K562 (cell line): ENCODE data around the gene WDR62. TPM values are rescaled to one million over a fixed set of nuclear protein-coding genes. Genes with fewer than 3 reads are reported as not detected.
A peak's percentile ranks its signal among the peaks of the same experiment; 100 is the strongest.

Experiments
- EGR1 ChIP-seq: fragments of 450-650 bp; conservative IDR thresholded peaks from 2 replicates; pipeline ENCODE4 v1.6.1; 2017; ENCODE audit warnings: mild to moderate bottlenecking
- MEF2D ChIP-seq: conservative IDR thresholded peaks from 2 replicates; pipeline ENCODE4 v1.6.1; 2016; ENCODE audit warnings: low read depth, missing genetic modification characterization, missing compliant biosample characterization
- MITF ChIP-seq: IDR thresholded peaks from 2 replicates; pipeline ENCODE4 v1.6.1; 2014; ENCODE audit warnings: antibody characterized with exemption
- MYBL2 ChIP-seq, 2 experiments: fragments of 450-650 bp in 1 of 2; sonication (generic) in 1 of 2; formaldehyde crosslinking in 1 of 2; IDR thresholded peaks; 2 replicates each; pipeline versions ENCODE4 v1.6.1 to v1.8.1; 2017 to 2022; ENCODE audit warnings: borderline replicate concordance in 1 of 2, inconsistent platforms in 1 of 2, low read depth in 1 of 2, mild to moderate bottlenecking in 1 of 2, missing genetic modification reagents in 1 of 2, moderate library complexity in 1 of 2
- NUFIP1 ChIP-seq: fragments of 450-650 bp; IDR thresholded peaks from 2 replicates; pipeline ENCODE4 v1.6.1; 2018; ENCODE audit not compliant: partially characterized antibody
- PBX2 ChIP-seq, 2 experiments: IDR thresholded peaks in 1 of 2; conservative IDR thresholded peaks in 1 of 2; 2 replicates each; pipeline ENCODE4 v1.6.1; 2016; ENCODE audit warnings: low read depth in 2 of 2, mild to moderate bottlenecking in 1 of 2, missing compliant biosample characterization in 1 of 2, missing genetic modification characterization in 1 of 2, moderate library complexity in 1 of 2
- PCBP2 ChIP-seq: fragments of 200-400 bp; formaldehyde crosslinking; IDR thresholded peaks from 2 replicates; pipeline ENCODE4 v1.6.1; 2018; ENCODE audit warnings: low read length, low read depth, mild to moderate bottlenecking, moderate library complexity; ENCODE audit not compliant: poor library complexity, severe bottlenecking
- RFX7 ChIP-seq: fragments of 250-450 bp; sonication (Bioruptor Pico); IDR thresholded peaks from 2 replicates; pipeline ENCODE4 v1.5.1; 2021; ENCODE audit warnings: mild to moderate bottlenecking
- SREBF1 ChIP-seq: fragments of 150-350 bp; IDR thresholded peaks from 2 replicates; pipeline ENCODE4 v1.6.1; 2014; ENCODE audit warnings: antibody characterized with exemption, low read depth, low read length, borderline replicate concordance
- TOE1 ChIP-seq, 2 experiments: fragments of 450-650 bp in 1 of 2; sonication (generic) in 1 of 2; formaldehyde crosslinking in 1 of 2; IDR thresholded peaks; 2 replicates each; pipeline versions ENCODE4 v1.7.1 to v1.8.0; 2016 to 2022; ENCODE audit warnings: borderline replicate concordance in 2 of 2, mild to moderate bottlenecking in 2 of 2, antibody characterized with exemption in 1 of 2, inconsistent platforms in 1 of 2, low read depth in 1 of 2, missing genetic modification reagents in 1 of 2, moderate library complexity in 1 of 2
- ZEB2 ChIP-seq: fragments of 450-650 bp; IDR thresholded peaks from 2 replicates; pipeline ENCODE4 v1.6.1; 2016
- ZNF12 ChIP-seq: sonication (generic); formaldehyde crosslinking; IDR thresholded peaks from 2 replicates; pipeline ENCODE4 v1.4.0; 2020; ENCODE audit warnings: mild to moderate bottlenecking, missing genetic modification reagents
- ZNF280B ChIP-seq: fragments of 250-450 bp; sonication (Bioruptor Pico); IDR thresholded peaks from 2 replicates; pipeline ENCODE4 v1.5.1; 2021; ENCODE audit warnings: mild to moderate bottlenecking
- ZNF518B ChIP-seq: fragments of 250-450 bp; sonication (Bioruptor Pico); IDR thresholded peaks from 2 replicates; pipeline ENCODE4 v1.5.0; 2021; ENCODE audit warnings: mild to moderate bottlenecking, moderate library complexity
- ZSCAN29 ChIP-seq: fragments of 450-650 bp; IDR thresholded peaks from 2 replicates; pipeline ENCODE4 v1.6.1; 2017
- polyA plus RNA-seq, 8 experiments: library from polyadenylated mRNA; depleted of rRNA in 4 of 8; stranded (reverse) in 5 of 8; unstranded in 3 of 8; fragments of >200 nt; fragmentation: Nextera tagmentation in 2 of 8; fragmentation: Illumina TruSeq in 1 of 8; extraction: Ambion mirVana in 2 of 8; extraction: Trizol in 1 of 8; gene quantifications; 2 replicates each; pipeline versions ENCODE4 v1.2.1 to v1.2.3, GENCODE V29; 2011 to 2014; ENCODE audit warnings: inconsistent platforms in 1 of 8, missing spikeins in 1 of 8
- total RNA-seq, 7 experiments: library from RNA; depleted of rRNA in 6 of 7; stranded (reverse); fragments of >200 nt in 6 of 7; fragmentation: Illumina TruSeq in 2 of 7; extraction: Trizol in 2 of 7; gene quantifications; 2 replicates each; pipeline versions ENCODE4 v1.2.1 to v1.2.3, GENCODE V29; 2011 to 2021; ENCODE audit warnings: low replicate concordance in 1 of 7

WDR62 gene
- total and polyA plus RNA-seq, 9 of the 15 experiments (the other 6 are each of a cell fraction or from before 2014, with no cell fraction given) = 0.35 to 32.8 (median 14.4) TPM

- no peak for TF ChIP-seq MYBL2 (IDR thresholded peaks at IDR 0.05; ENCODE audit: low read depth)
- TF ChIP-seq MYBL2 (CRISPR knock-in tag; IDR thresholded peaks at IDR 0.05; ENCODE audit: borderline replicate concordance) = no peak
- no peak for TF ChIP-seq RFX7 (CRISPR knock-in tag)
- TF ChIP-seq ZNF280B (CRISPR knock-in tag) = no peak
- TF ChIP-seq ZNF518B (CRISPR knock-in tag) = no peak
- TF ChIP-seq EGR1 = peak; percentile 37; the same call in 1 of the 2 replicates
- peak; percentile 59; the same call in 1 of the 2 replicates for TF ChIP-seq ZEB2
- no peak for TF ChIP-seq PCBP2
- no peak for TF ChIP-seq ZSCAN29
- no peak for TF ChIP-seq PBX2 (CRISPR knock-in tag; IDR thresholded peaks at IDR 0.05; ENCODE audit: low read depth)
- peak; percentile 60; the same call in 1 of the 2 replicates for TF ChIP-seq PBX2 (tag; conservative IDR thresholded peaks at IDR 0.05; ENCODE audit: low read depth)
- TF ChIP-seq TOE1 (IDR thresholded peaks at IDR 0.05; ENCODE audit: borderline replicate concordance) = peak; percentile 100
- no peak for TF ChIP-seq TOE1 (CRISPR knock-in tag; IDR thresholded peaks at IDR 0.05; ENCODE audit: borderline replicate concordance, low read depth)
- no peak for TF ChIP-seq NUFIP1
- TF ChIP-seq MEF2D (tag) = 0 out of 2 replicates have a peak, but pooled peaks have one; percentile 37
- no peak for TF ChIP-seq ZNF12
- peak; percentile 69; the same call in 1 of the 2 replicates for TF ChIP-seq SREBF1
- peak; percentile 98 for TF ChIP-seq MITF
Observed at GRCh38 chr19:36054119-36054732, 471 bp upstream of the WDR62 start, which contains the start of gene THAP8 (continued).
